Fibroblast of lung (primary cell): ENCODE results near the gene TM4SF5. TPM values are rescaled to one million over a fixed set of nuclear protein-coding genes. Genes with fewer than 3 reads are reported as not detected.

Experiments
- DNase-seq, 2 donors: peaks; one replicate each; pipeline versions ENCODE4 v3.0.0 to v3.0.0-alpha.2; 2010; ENCODE audit warnings: low read depth in 2 of 2
- H2AFZ ChIP-seq: 2 replicates; pipeline ENCODE4 v1.5.1; 2012; ENCODE audit warnings: low read length, control low read depth, inconsistent platforms
- H3K27ac ChIP-seq: 2 replicates; pipeline ENCODE4 v1.5.1; 2011; ENCODE audit warnings: low read length, control low read depth; ENCODE audit not compliant: insufficient read depth
- H3K27me3 ChIP-seq: 2 replicates; pipeline ENCODE4 v1.5.1; 2011; ENCODE audit warnings: mild to moderate bottlenecking, low read length; ENCODE audit not compliant: control insufficient read depth, insufficient read depth
- H3K36me3 ChIP-seq: 2 replicates; pipeline ENCODE4 v1.5.1; 2011; ENCODE audit warnings: low read length; ENCODE audit not compliant: control insufficient read depth, insufficient read depth
- H3K4me1 ChIP-seq: 2 replicates; pipeline ENCODE4 v1.5.1; 2011; ENCODE audit warnings: low read length; ENCODE audit not compliant: control insufficient read depth, insufficient read depth; ENCODE audit errors: extremely low read depth
- H3K4me2 ChIP-seq: 2 replicates; pipeline ENCODE4 v1.5.1; 2011; ENCODE audit warnings: low read length, control low read depth; ENCODE audit not compliant: insufficient read depth; ENCODE audit errors: extremely low read depth
- H3K4me3 ChIP-seq, 4 experiments: fragments of 200-600 bp in 1 of 4; sonication (generic) in 1 of 4; replicated peaks in 1 of 4; 2 replicates each; pipeline ENCODE4 v1.5.1; 2011 to 2016; ENCODE audit warnings: low read length in 4 of 4, low read depth in 3 of 4, mild to moderate bottlenecking in 3 of 4, control low read depth in 2 of 4, inconsistent platforms in 1 of 4, mixed read lengths in 1 of 4; ENCODE audit not compliant: insufficient read depth in 1 of 4; ENCODE audit errors: control extremely low read depth in 1 of 4
- H3K79me2 ChIP-seq: 2 replicates; pipeline ENCODE4 v1.5.1; 2012; ENCODE audit warnings: mild to moderate bottlenecking, low read length, inconsistent platforms; ENCODE audit not compliant: control insufficient read depth, insufficient read depth
- H3K9ac ChIP-seq: 2 replicates; pipeline ENCODE4 v1.5.1; 2011; ENCODE audit warnings: mild to moderate bottlenecking, low read length, control low read depth; ENCODE audit not compliant: insufficient read depth
- H3K9me3 ChIP-seq: 2 replicates; pipeline ENCODE4 v1.5.1; 2012; ENCODE audit warnings: low read depth, low read length; ENCODE audit not compliant: control insufficient read depth, insufficient read depth
- H4K20me1 ChIP-seq: 2 replicates; pipeline ENCODE4 v1.5.1; 2011; ENCODE audit warnings: low read length; ENCODE audit not compliant: control insufficient read depth, insufficient read depth; ENCODE audit errors: extremely low read depth
- EZH2 ChIP-seq: IDR thresholded peaks from 2 replicates; pipeline ENCODE4 v1.5.1; 2012; ENCODE audit warnings: low read length, control low read depth, mild to moderate bottlenecking; ENCODE audit errors: missing control alignments
- polyA plus RNA-seq, 2 donors: library from polyadenylated mRNA; depleted of rRNA in 1 of 2; stranded (reverse) in 1 of 2; unstranded in 1 of 2; fragments of >200 nt; gene quantifications; 2 replicates each; pipeline ENCODE4 v1.2.1, GENCODE V29; 2011 to 2012; ENCODE audit warnings: missing spikeins in 1 of 2
- total RNA-seq: library from RNA; depleted of rRNA; stranded (reverse); fragments of >200 nt; gene quantifications from 2 replicates; pipeline ENCODE4 v1.2.1, GENCODE V29; 2014
- TF ChIP-seq, protein P1 (sequence below), 2 donors: IDR thresholded peaks in 1 of 2; conservative IDR thresholded peaks in 1 of 2; 1 replicate in 1 of 2; 2 replicates in 1 of 2; pipeline ENCODE4 v1.5.1; 2011 to 2012; ENCODE audit warnings: low read length in 2 of 2, control low read depth in 1 of 2, inconsistent platforms in 1 of 2, low read depth in 1 of 2, mild to moderate bottlenecking in 1 of 2

The TM4SF5 gene
- total and polyA plus RNA-seq, 2 donors (not counting 1 experiment from before 2014, with no cell fraction given) = not detected

DNA sequence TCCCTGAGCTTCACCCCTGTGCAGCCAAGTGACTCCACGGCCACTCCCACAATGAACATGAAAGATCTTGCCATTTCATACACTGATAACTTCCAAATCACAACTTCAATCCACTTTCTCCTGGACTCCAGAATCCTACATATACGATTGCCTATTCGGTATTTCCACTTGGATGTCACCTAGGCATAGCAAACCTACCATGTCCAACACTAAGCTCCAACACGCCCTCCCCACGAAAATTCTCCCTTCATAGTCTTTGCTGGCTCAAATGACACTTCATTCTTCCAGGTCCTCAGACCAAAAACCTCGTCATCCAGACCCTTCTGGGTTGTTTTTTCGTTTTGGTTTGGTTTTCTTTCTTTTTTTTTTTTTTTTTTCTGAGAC lies 19.0 kb downstream of the TM4SF5 start:
- Histone ChIP-seq H3K79me2 (no peaks in the 10 kb centered on the region), H3K4me2 (peak overlapping the region; percentile 84), H3K9me3 (no peaks in the 10 kb centered on the region), H2AFZ (peak overlapping the region; percentile 37), H3K4me1 (peaks cover 8% of the 10 kb centered on the region), H4K20me1 (no peaks in the 10 kb centered on the region), H3K27me3 (peaks cover 3% of the 10 kb centered on the region), H3K36me3 (no peaks in the 10 kb centered on the region), H3K27ac (peak overlapping the region; percentile 78), H3K9ac (no peak overlapping the region), H3K4me3 (peak overlapping the region; percentile 64 to 76 (median 70))
- no peak for TF ChIP-seq EZH2
- TF ChIP-seq, protein P1, sequence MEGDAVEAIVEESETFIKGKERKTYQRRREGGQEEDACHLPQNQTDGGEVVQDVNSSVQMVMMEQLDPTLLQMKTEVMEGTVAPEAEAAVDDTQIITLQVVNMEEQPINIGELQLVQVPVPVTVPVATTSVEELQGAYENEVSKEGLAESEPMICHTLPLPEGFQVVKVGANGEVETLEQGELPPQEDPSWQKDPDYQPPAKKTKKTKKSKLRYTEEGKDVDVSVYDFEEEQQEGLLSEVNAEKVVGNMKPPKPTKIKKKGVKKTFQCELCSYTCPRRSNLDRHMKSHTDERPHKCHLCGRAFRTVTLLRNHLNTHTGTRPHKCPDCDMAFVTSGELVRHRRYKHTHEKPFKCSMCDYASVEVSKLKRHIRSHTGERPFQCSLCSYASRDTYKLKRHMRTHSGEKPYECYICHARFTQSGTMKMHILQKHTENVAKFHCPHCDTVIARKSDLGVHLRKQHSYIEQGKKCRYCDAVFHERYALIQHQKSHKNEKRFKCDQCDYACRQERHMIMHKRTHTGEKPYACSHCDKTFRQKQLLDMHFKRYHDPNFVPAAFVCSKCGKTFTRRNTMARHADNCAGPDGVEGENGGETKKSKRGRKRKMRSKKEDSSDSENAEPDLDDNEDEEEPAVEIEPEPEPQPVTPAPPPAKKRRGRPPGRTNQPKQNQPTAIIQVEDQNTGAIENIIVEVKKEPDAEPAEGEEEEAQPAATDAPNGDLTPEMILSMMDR (conservative IDR thresholded peaks at IDR 0.05 in 1 of 2, IDR thresholded peaks at IDR 0.05 in 1 of 2; ENCODE audit: low read depth in 1 of 2, low read length in 2 of 2) = no peak
- DNase-seq = no peak

DNA sequence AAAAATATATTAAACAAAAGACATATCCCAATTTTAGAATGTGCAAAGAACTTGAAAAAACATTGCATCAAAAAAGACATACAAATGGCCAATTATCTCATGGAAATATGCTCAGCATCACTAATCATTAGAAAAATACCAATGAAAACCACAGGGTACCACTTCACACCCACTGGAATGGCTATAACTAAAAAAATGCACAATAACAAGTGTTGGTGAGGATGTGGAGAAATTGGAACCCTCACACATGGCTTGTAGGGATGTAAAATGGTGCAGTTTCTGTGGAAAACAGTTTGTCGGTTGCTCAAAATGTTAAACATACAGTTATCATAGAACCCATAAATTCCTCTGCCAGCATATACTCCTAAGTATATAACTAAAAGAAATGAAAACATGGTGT lies 23.5 kb downstream of the TM4SF5 start:
- Histone ChIP-seq H2AFZ (peak overlapping the region; percentile 38), H3K4me3 (no peak overlapping the region), H3K27me3 (no peaks in the 10 kb centered on the region), H3K4me2 (no peak overlapping the region), H3K79me2 (peaks cover 11% of the 10 kb centered on the region), H3K4me1 (no peaks in the 10 kb centered on the region), H3K36me3 (peaks cover 11% of the 10 kb centered on the region), H4K20me1 (no peaks in the 10 kb centered on the region), H3K27ac (no peak overlapping the region), H3K9ac (no peak overlapping the region), H3K9me3 (no peaks in the 10 kb centered on the region)
- DNase-seq = no peak
- TF ChIP-seq EZH2 = no peak
- TF ChIP-seq, protein P1 (conservative IDR thresholded peaks at IDR 0.05 in 1 of 2, IDR thresholded peaks at IDR 0.05 in 1 of 2; ENCODE audit: low read depth in 1 of 2, low read length in 2 of 2) = no peak

DNA sequence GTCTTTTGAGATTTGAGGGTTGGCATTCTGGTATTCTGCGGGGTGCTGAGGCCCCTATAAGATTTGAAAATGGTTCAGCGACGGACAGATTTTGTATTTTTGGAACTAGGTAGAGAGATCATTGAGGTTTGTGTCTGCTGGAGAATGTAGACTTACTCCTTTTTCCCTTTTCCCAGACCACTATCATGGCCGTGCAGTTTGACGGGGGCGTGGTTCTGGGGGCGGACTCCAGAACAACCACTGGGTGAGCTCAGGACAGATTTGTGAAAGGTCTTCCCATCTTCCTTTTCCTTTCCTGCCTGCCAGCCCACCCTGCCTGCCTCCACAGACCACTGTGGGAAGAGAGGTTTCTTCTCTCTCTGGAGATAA lies 24.9 kb downstream of the TM4SF5 start:
- Histone ChIP-seq H4K20me1 (no peaks in the 10 kb centered on the region), H3K36me3 (peaks cover 11% of the 10 kb centered on the region), H3K27ac (peak overlapping the region; percentile 86), H2AFZ (peak overlapping the region; percentile 85), H3K79me2 (peaks cover 11% of the 10 kb centered on the region), H3K4me2 (peak overlapping the region; percentile 84), H3K9ac (peak overlapping the region; percentile 81), H3K27me3 (no peaks in the 10 kb centered on the region), H3K4me1 (no peaks in the 10 kb centered on the region), H3K4me3 (peak overlapping the region; percentile 90 to 100 (median 96)), H3K9me3 (no peaks in the 10 kb centered on the region)
- peak; percentile 33 to 47 for DNase-seq
- TF ChIP-seq EZH2 = no peak
- TF ChIP-seq, protein P1 (conservative IDR thresholded peaks at IDR 0.05 in 1 of 2, IDR thresholded peaks at IDR 0.05 in 1 of 2; ENCODE audit: low read depth in 1 of 2, low read length in 2 of 2) = no peak
